Testis (tissue), 3 donors: ENCODE results near the gene PRR11. TPM values are rescaled to one million over a fixed set of nuclear protein-coding genes. Genes with fewer than 3 reads are reported as not detected.

Experiments used
- DNase-seq: peaks from one replicate; pipeline ENCODE4 v3.0.0-alpha.2; 2019
- H3K27ac ChIP-seq, 2 donors: fragments of 200-600 bp; sonication (generic); one replicate each; pipeline ENCODE4 v1.5.1; 2019
- H3K27me3 ChIP-seq: fragments of 200-600 bp; sonication (generic); one replicate; pipeline ENCODE4 v1.5.1; 2019
- H3K36me3 ChIP-seq: fragments of 200-600 bp; sonication (generic); one replicate; pipeline ENCODE4 v1.5.1; 2017; ENCODE audit warnings: low read depth; ENCODE audit errors: missing control alignments
- H3K4me1 ChIP-seq: fragments of 200-600 bp; sonication (generic); one replicate; pipeline ENCODE4 v1.5.1; 2019
- H3K4me3 ChIP-seq, 2 donors: fragments of 200-600 bp; sonication (generic); one replicate each; pipeline ENCODE4 v1.5.1; 2017 to 2019
- H3K9me3 ChIP-seq: fragments of 200-600 bp; sonication (generic); one replicate; pipeline ENCODE4 v1.5.1; 2017
- CTCF ChIP-seq, 3 experiments: fragments of 450-650 bp in 2 of 3; fragments of 200-600 bp in 1 of 3; sonication (generic) in 1 of 3; IDR thresholded peaks; one replicate each; pipeline ENCODE4 v1.5.1; 2016 to 2019; ENCODE audit warnings: antibody characterized with exemption in 3 of 3, mild to moderate bottlenecking in 2 of 3, moderate library complexity in 1 of 3
- POLR2A ChIP-seq: fragments of 450-650 bp; IDR thresholded peaks from one replicate; pipeline ENCODE4 v1.6.1; 2017; ENCODE audit warnings: antibody characterized with exemption, mild to moderate bottlenecking, moderate library complexity
- WGBS, 2 donors: methylation state at CpG; one replicate each; pipeline ENCODE4 v1.1.5; 2018; 5-methylcytosine and 5-hydroxymethylcytosine counted together
- intact Hi-C: fragments of 100-400 bp; cut with DNase I; formaldehyde crosslinking; loops from one replicate; pipeline ENCODE4 v1.15.1; 2023; ENCODE audit warnings: low total_unique reads
- microRNA counts, 2 donors: library from miRNA; unstranded; fragments of <30 nt; microRNA quantifications; one replicate each; lab custom pipeline; 2016
- microRNA-seq, 2 donors: library from miRNA; unstranded; fragments of <30 nt; microRNA quantifications; one replicate each; pipeline ENCODE4, GENCODE V29; 2016; ENCODE audit warnings: borderline number of aligned reads in 2 of 2, borderline replicate concordance in 1 of 2
- polyA plus RNA-seq: library from polyadenylated mRNA; stranded (reverse); fragments of 350-450 nt; fragmentation: Illumina TruSeq; extraction: RNeasy Lipid Tissue Mini Kit (QIAGEN cat#74804); gene quantifications from one replicate; pipeline ENCODE4 v1.2.3, GENCODE V29; 2014; ENCODE audit warnings: low read depth, low replicate concordance; ENCODE audit not compliant: insufficient read depth
- small RNA-seq, 2 donors: library from RNA; depleted of rRNA; stranded (forward); fragments of <200 nt; gene quantifications; one replicate each; pipeline ENCODE3, GENCODE V24; 2016
- total RNA-seq, 2 donors: library from RNA; depleted of rRNA; stranded (reverse); fragments of >200 nt; gene quantifications; one replicate each; pipeline ENCODE4 v1.2.3, GENCODE V29; 2016

The PRR11 gene
- total and polyA plus RNA-seq, 3 donors from 2014 or later = 3.9 to 6.9 (median 5.3) TPM

- Histone ChIP-seq H3K4me3 (no peak overlapping the region), H3K27ac (no peak overlapping the region), H3K36me3 (no peaks in the 10 kb centered on the region), H3K9me3 (no peaks in the 10 kb centered on the region), H3K4me1 (no peaks in the 10 kb centered on the region), H3K27me3 (no peaks in the 10 kb centered on the region)
- intact Hi-C loops = no loop called here
- WGBS, 2 donors = 88 to 94% methylated on average over 6 of the region's 6 CpGs
- DNase-seq = no peak
- no peak for TF ChIP-seq POLR2A
- TF ChIP-seq CTCF (IDR thresholded peaks at IDR 0.05) = no peak
Observed at GRCh38 chr17:59244081-59244480, 88.5 kb downstream of the PRR11 start.

MicroRNAs within 50 kb of the gene (microRNA counts, 767-probe panel; counts per million panel counts)
- microRNA hsa-miR-301a-3p (lab: Ali Mortazavi, UCI) = 0 to 152 counts per million in 2 donors
- microRNA hsa-miR-454-3p (lab: Ali Mortazavi, UCI) = 0 to 152 counts per million in 2 donors

Small RNA genes within 50 kb of the gene (microRNA-seq; reads per million reads assigned to microRNA genes)
- 24.9 to 32.7 reads per million in 2 donors for gene MIR301A
- gene MIR454 = 302 to 374 reads per million in 2 donors

Small RNA genes within 50 kb of the gene (small RNA-seq; reads per million reads assigned to genes)
- gene MIR301A (3.3 to 3.9 reads per million in 2 donors), gene MIR454 (0.66 to 1.4 reads per million in 2 donors), gene RNU2-58P (0 reads per million in 2 donors)

Other genes starting within 250 kb of the PRR11 start
- gene TRIM37, start 48.9 kb upstream of the PRR11 start, total RNA-seq = 100 to 1,000 TPM in 1 of 2 donors, 10 to 100 TPM in 1; 98.5 to 119 TPM
- gene TRIM37, start 48.9 kb upstream of the PRR11 start, polyA plus RNA-seq = 149 TPM
- gene SKA2, start 560 bp upstream of the PRR11 start, total RNA-seq = 10 to 100 TPM; 46.6 to 51.2 TPM
- 28.2 TPM for gene SKA2, start 560 bp upstream of the PRR11 start, polyA plus RNA-seq
- 10 to 100 TPM; 12.4 to 17.2 TPM for gene SMG8, start 54.3 kb downstream of the PRR11 start, total RNA-seq
- gene SMG8, start 54.3 kb downstream of the PRR11 start, polyA plus RNA-seq = 18.0 TPM
- 10 to 100 TPM in 1 of 2 donors, 1 to 10 TPM in 1; 9.6 to 11.7 TPM for gene GDPD1, start 64.8 kb downstream of the PRR11 start, total RNA-seq
- gene GDPD1, start 64.8 kb downstream of the PRR11 start, polyA plus RNA-seq = 27.7 TPM
- gene YPEL2, start 175.9 kb downstream of the PRR11 start, total RNA-seq = 10 to 100 TPM; 39.8 to 48.3 TPM
- 20.5 TPM for gene YPEL2, start 175.9 kb downstream of the PRR11 start, polyA plus RNA-seq